Neural cell (in vitro differentiated cells): Measurements from ENCODE around the gene ACSS2. TPM values are rescaled to one million over a fixed set of nuclear protein-coding genes. Genes with fewer than 3 reads are reported as not detected.

ENCODE experiments used
- H2AFZ ChIP-seq: fragments of 200-600, 300-800 bp; sonication (generic), shearing (Covaris generic); 2 replicates; pipeline ENCODE4 v1.6.0; 2014; ENCODE audit warnings: low read depth, mild to moderate bottlenecking, antibody characterized with exemption, low read length, moderate library complexity
- H3F3A ChIP-seq: fragments of 200-600 bp; shearing (Covaris generic); 2 replicates; pipeline ENCODE4 v1.6.1; 2016; ENCODE audit warnings: mild to moderate bottlenecking, moderate library complexity, mixed read lengths, antibody characterized with exemption, low read length; ENCODE audit not compliant: insufficient read depth, poor library complexity, severe bottlenecking
- H3K27ac ChIP-seq: fragments of 200-600, 300-800 bp; sonication (generic), shearing (Covaris generic); 2 replicates; pipeline ENCODE4 v1.5.1; 2014; ENCODE audit warnings: mild to moderate bottlenecking, low read length, moderate library complexity
- H3K27me3 ChIP-seq: fragments of 300-800, 200-600 bp; sonication (generic), shearing (Covaris generic); 2 replicates; pipeline ENCODE4 v1.6.0; 2014; ENCODE audit warnings: mild to moderate bottlenecking, low read depth, low read length, moderate library complexity; ENCODE audit not compliant: insufficient read depth
- H3K36me3 ChIP-seq: fragments of 300-800, 200-600 bp; sonication (generic), shearing (Covaris generic); 2 replicates; pipeline ENCODE4 v1.5.1; 2014; ENCODE audit warnings: mild to moderate bottlenecking, antibody characterized with exemption, low read length, moderate library complexity; ENCODE audit not compliant: insufficient read depth
- H3K4me2 ChIP-seq: fragments of 300-800, 200-600 bp; sonication (generic), shearing (Covaris generic); 2 replicates; pipeline ENCODE4 v1.6.0; 2014; ENCODE audit warnings: mild to moderate bottlenecking, low read length
- H3K4me3 ChIP-seq: fragments of 300-800, 200-600 bp; sonication (generic), shearing (Covaris generic); 2 replicates; pipeline ENCODE4 v1.5.1; 2014; ENCODE audit warnings: mild to moderate bottlenecking, low read length, moderate library complexity
- H3K79me2 ChIP-seq: fragments of 200-600 bp; shearing (Covaris generic); replicated peaks from 2 replicates; pipeline ENCODE4 v1.6.0; 2014; ENCODE audit warnings: mild to moderate bottlenecking, low read length, moderate library complexity; ENCODE audit not compliant: insufficient read depth
- H3K9ac ChIP-seq: fragments of 300-800, 200-600 bp; sonication (generic), shearing (Covaris generic); 2 replicates; pipeline ENCODE4 v1.6.1; 2016; ENCODE audit warnings: mild to moderate bottlenecking, low read length, mixed read lengths
- H3K9me2 ChIP-seq: fragments of 200-600 bp; shearing (Covaris generic); 2 replicates; pipeline ENCODE4 v1.6.1; 2016; ENCODE audit warnings: mild to moderate bottlenecking, low read length, mixed read lengths; ENCODE audit not compliant: insufficient read depth
- H3K9me3 ChIP-seq: fragments of 200-600, 300-800 bp; sonication (generic), shearing (Covaris generic); 2 replicates; pipeline ENCODE4 v1.6.1; 2016; ENCODE audit warnings: mild to moderate bottlenecking, mixed run types, low read length, moderate library complexity, mixed read lengths
- H4K20me1 ChIP-seq: fragments of 200-600 bp; shearing (Covaris generic); 2 replicates; pipeline ENCODE4 v1.6.1; 2016; ENCODE audit warnings: mild to moderate bottlenecking, mixed run types; ENCODE audit not compliant: insufficient read depth
- EP300 ChIP-seq: fragments of 450-650 bp; conservative IDR thresholded peaks from 2 replicates; pipeline ENCODE4 v1.6.1; 2014; ENCODE audit warnings: antibody characterized with exemption, mild to moderate bottlenecking, moderate library complexity; ENCODE audit not compliant: poor library complexity, severe bottlenecking
- EZH2 ChIP-seq: fragments of 200-600, 300-800 bp; shearing (Covaris generic), sonication (generic); IDR thresholded peaks from 2 replicates; pipeline ENCODE4 v1.6.1; 2014; ENCODE audit warnings: antibody characterized with exemption, low read length, borderline replicate concordance, mild to moderate bottlenecking; ENCODE audit not compliant: insufficient read depth, poor library complexity, severe bottlenecking
- MXI1 ChIP-seq: fragments of 450-650 bp; conservative IDR thresholded peaks from 2 replicates; pipeline ENCODE4 v1.6.1; 2014; ENCODE audit warnings: antibody characterized with exemption, mild to moderate bottlenecking; ENCODE audit not compliant: poor library complexity, severe bottlenecking
- POLR2AphosphoS5 ChIP-seq: IDR thresholded peaks from 2 replicates; pipeline ENCODE4 v1.6.1; 2012
- RAD21 ChIP-seq: fragments of 450-650 bp; conservative IDR thresholded peaks from 2 replicates; pipeline ENCODE4 v1.6.1; 2014; ENCODE audit warnings: antibody characterized with exemption, mild to moderate bottlenecking, moderate library complexity
- SMC3 ChIP-seq: fragments of 450-650 bp; conservative IDR thresholded peaks from 2 replicates; pipeline ENCODE4 v1.6.1; 2014; ENCODE audit warnings: antibody characterized with exemption, mild to moderate bottlenecking, moderate library complexity; ENCODE audit not compliant: poor library complexity
- TAF1 ChIP-seq: IDR thresholded peaks from 2 replicates; pipeline ENCODE4 v1.6.1; 2012; ENCODE audit warnings: low read depth
- polyA plus RNA-seq: library from polyadenylated mRNA; depleted of rRNA; stranded (reverse); fragments of >200 nt; gene quantifications from 2 replicates; pipeline ENCODE4 v1.2.3, GENCODE V29; 2014
- TF ChIP-seq, protein P1 (sequence below): IDR thresholded peaks from 2 replicates; pipeline ENCODE4 v1.6.1; 2012; ENCODE audit warnings: borderline replicate concordance
- TF ChIP-seq, protein P2 (sequence below): fragments of 450-650 bp; IDR thresholded peaks from 2 replicates; pipeline ENCODE4 v1.5.1; 2014; ENCODE audit warnings: antibody characterized with exemption, mild to moderate bottlenecking, moderate library complexity; ENCODE audit not compliant: poor library complexity, severe bottlenecking

ACSS2 gene
- polyA plus RNA-seq, 1 donor from 2014 or later, result 12.3 TPM

DNA sequence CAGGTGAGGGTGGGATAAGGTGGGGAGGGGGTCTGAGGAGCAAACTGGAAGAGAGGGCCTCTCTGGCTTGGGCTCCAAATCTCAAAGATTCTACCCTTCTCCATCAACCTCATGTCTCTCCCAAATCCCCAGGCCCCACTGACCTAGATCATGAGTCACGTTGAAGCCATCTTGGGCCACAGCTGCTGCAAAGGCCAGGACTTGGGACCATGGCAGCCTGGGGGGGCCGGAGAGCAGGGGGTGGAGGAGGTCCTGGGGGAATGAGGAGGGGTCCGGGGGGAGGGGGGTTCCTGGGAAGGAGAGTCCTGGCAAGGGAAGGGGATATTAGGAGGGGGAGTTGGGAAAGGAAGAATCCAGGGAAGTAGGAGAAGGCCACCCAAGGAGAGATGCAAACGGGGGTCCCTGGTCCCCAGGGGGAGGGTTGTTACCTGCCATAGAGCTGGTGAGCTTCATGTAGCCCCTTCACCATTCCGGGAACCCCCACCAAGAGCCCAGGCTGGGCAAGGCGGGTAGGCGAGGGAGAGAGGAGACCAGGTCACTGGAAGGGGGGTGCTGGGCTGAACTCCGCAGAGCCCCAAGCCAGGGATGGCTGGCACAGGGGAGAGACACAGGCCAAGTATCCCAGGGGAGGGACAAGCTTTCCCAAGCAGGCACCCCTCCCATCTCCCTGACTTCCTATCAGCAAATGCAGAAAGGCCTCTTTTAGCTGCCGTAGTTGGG lies 16.4 kb upstream of the ACSS2 start:
- no peak overlapping the region for H2AFZ ChIP-seq
- TF ChIP-seq, protein P1, sequence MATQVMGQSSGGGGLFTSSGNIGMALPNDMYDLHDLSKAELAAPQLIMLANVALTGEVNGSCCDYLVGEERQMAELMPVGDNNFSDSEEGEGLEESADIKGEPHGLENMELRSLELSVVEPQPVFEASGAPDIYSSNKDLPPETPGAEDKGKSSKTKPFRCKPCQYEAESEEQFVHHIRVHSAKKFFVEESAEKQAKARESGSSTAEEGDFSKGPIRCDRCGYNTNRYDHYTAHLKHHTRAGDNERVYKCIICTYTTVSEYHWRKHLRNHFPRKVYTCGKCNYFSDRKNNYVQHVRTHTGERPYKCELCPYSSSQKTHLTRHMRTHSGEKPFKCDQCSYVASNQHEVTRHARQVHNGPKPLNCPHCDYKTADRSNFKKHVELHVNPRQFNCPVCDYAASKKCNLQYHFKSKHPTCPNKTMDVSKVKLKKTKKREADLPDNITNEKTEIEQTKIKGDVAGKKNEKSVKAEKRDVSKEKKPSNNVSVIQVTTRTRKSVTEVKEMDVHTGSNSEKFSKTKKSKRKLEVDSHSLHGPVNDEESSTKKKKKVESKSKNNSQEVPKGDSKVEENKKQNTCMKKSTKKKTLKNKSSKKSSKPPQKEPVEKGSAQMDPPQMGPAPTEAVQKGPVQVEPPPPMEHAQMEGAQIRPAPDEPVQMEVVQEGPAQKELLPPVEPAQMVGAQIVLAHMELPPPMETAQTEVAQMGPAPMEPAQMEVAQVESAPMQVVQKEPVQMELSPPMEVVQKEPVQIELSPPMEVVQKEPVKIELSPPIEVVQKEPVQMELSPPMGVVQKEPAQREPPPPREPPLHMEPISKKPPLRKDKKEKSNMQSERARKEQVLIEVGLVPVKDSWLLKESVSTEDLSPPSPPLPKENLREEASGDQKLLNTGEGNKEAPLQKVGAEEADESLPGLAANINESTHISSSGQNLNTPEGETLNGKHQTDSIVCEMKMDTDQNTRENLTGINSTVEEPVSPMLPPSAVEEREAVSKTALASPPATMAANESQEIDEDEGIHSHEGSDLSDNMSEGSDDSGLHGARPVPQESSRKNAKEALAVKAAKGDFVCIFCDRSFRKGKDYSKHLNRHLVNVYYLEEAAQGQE, result no peak
- no peak for TF ChIP-seq MXI1
- no peak for TF ChIP-seq EP300
- TF ChIP-seq, protein P2, sequence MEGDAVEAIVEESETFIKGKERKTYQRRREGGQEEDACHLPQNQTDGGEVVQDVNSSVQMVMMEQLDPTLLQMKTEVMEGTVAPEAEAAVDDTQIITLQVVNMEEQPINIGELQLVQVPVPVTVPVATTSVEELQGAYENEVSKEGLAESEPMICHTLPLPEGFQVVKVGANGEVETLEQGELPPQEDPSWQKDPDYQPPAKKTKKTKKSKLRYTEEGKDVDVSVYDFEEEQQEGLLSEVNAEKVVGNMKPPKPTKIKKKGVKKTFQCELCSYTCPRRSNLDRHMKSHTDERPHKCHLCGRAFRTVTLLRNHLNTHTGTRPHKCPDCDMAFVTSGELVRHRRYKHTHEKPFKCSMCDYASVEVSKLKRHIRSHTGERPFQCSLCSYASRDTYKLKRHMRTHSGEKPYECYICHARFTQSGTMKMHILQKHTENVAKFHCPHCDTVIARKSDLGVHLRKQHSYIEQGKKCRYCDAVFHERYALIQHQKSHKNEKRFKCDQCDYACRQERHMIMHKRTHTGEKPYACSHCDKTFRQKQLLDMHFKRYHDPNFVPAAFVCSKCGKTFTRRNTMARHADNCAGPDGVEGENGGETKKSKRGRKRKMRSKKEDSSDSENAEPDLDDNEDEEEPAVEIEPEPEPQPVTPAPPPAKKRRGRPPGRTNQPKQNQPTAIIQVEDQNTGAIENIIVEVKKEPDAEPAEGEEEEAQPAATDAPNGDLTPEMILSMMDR, result no peak
- no peak for TF ChIP-seq SMC3
- no peak for TF ChIP-seq TAF1
- TF ChIP-seq EZH2, result no peak
- TF ChIP-seq POLR2AphosphoS5, result no peak
- no peak for TF ChIP-seq RAD21

DNA sequence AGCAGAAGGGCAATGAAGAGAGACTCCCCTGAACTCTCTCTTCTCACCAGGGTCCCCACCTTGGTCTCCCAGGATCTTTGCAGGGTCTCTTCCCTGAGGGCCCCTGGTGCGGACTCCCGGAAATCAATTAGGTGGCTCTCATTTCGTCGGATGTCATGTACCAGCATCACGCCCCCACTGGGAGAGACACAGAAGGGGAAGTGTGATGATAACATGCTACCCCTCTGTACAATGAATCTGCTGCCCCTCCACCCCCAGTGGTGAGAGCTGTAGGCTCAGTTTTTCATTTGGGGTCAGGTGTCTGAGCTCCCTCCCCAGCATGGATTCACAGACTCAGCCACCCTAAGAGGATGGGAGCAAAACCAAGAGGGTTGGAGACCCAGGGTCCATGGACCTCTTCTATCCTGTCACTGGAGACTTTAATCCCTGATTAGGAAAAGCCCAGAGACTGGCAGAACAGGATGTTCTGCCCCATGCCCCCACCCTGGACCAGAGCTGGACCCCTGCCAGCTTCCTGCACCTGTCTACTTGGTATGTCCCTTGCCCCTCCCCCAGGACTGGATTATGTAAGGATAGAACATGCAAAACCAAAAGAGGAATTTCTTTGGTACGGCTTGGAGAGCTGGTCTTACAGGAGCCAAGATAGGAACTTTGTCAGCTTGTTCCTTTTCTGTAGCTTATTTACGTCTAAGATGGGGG lies 14.9 kb upstream of the ACSS2 start:
- no peaks in the 10 kb centered on the region for H3K27me3 ChIP-seq
- H3K9me2 ChIP-seq, result no peaks in the 10 kb centered on the region
- H3K36me3 ChIP-seq, result peaks cover 6% of the 10 kb centered on the region
- H2AFZ ChIP-seq, result no peak overlapping the region
- H3K4me3 ChIP-seq, result no peak overlapping the region
- no peaks in the 10 kb centered on the region for H3F3A ChIP-seq
- no peak overlapping the region for H3K9ac ChIP-seq
- H3K79me2 ChIP-seq, result no peaks in the 10 kb centered on the region
- H3K9me3 ChIP-seq, result no peaks in the 10 kb centered on the region
- H3K27ac ChIP-seq, result no peak overlapping the region
- no peak overlapping the region for H3K4me2 ChIP-seq
- TF ChIP-seq, protein P1, result no peak
- no peak for TF ChIP-seq POLR2AphosphoS5
- TF ChIP-seq EP300, result no peak
- no peak for TF ChIP-seq TAF1
- no peak for TF ChIP-seq EZH2
- no peak for TF ChIP-seq RAD21
- TF ChIP-seq, protein P2, result no peak
- TF ChIP-seq MXI1, result no peak
- TF ChIP-seq SMC3, result no peak
- H4K20me1 ChIP-seq, result no peaks in the 10 kb centered on the region

More for the DNA sequence above, 16.4 kb upstream of the ACSS2 start:
- Histone ChIP-seq H4K20me1 (no peaks in the 10 kb centered on the region), H3K27me3 (no peaks in the 10 kb centered on the region), H3K36me3 (peaks cover 10% of the 10 kb centered on the region), H3K9ac (no peak overlapping the region), H3K4me3 (no peak overlapping the region), H3F3A (no peaks in the 10 kb centered on the region), H3K27ac (no peak overlapping the region), H3K9me3 (no peaks in the 10 kb centered on the region), H3K79me2 (no peaks in the 10 kb centered on the region), H3K4me2 (no peak overlapping the region), H3K9me2 (no peaks in the 10 kb centered on the region)
